H1 (cell line): Measurements from ENCODE around the gene SUPT4H1. TPM values are rescaled to one million over a fixed set of nuclear protein-coding genes. Genes with fewer than 3 reads are reported as not detected.

ENCODE experiments used
- CHD7 ChIP-seq: fragments of 300-600 bp; sonication (generic); IDR thresholded peaks from 2 replicates; pipeline ENCODE4 v1.7.1; 2012; ENCODE audit warnings: low read length, moderate library complexity, mild to moderate bottlenecking, inconsistent platforms; ENCODE audit not compliant: insufficient replicate concordance
- CREB1 ChIP-seq: IDR thresholded peaks from 2 replicates; pipeline ENCODE4 v1.6.1; 2012; ENCODE audit warnings: inconsistent platforms
- CTCF ChIP-seq, 3 experiments: IDR thresholded peaks; 1 replicate in 2 of 3; 2 replicates in 1 of 3; pipeline versions ENCODE4 v1.5.1 to v1.6.1; 2011; ENCODE audit warnings: low read length in 3 of 3, mild to moderate bottlenecking in 3 of 3, inconsistent platforms in 2 of 3, low read depth in 1 of 3, moderate library complexity in 1 of 3; ENCODE audit not compliant: insufficient read depth in 1 of 3; ENCODE audit errors: control extremely low read depth in 1 of 3
- POLR2AphosphoS5 ChIP-seq: IDR thresholded peaks from 2 replicates; pipeline ENCODE4 v1.6.1; 2011; ENCODE audit warnings: low read depth, low read length
- RXRA ChIP-seq: IDR thresholded peaks from 2 replicates; pipeline ENCODE4 v1.6.1; 2011; ENCODE audit warnings: low read depth, mild to moderate bottlenecking, low read length, moderate library complexity; ENCODE audit not compliant: insufficient read depth
- SAP30 ChIP-seq: fragments of 300-600 bp; sonication (generic); IDR thresholded peaks from 2 replicates; pipeline ENCODE4 v1.7.1; 2012; ENCODE audit warnings: low read length, moderate library complexity, mild to moderate bottlenecking, inconsistent platforms; ENCODE audit not compliant: insufficient read depth, insufficient replicate concordance
- TAF7 ChIP-seq: optimal IDR thresholded peaks from 2 replicates; pipeline ENCODE3; 2011; ENCODE audit warnings: low read depth, mild to moderate bottlenecking, inconsistent platforms, low read length, moderate library complexity, borderline replicate concordance
- polyA plus RNA-seq, 7 experiments: library from polyadenylated mRNA; depleted of rRNA in 3 of 7; stranded (reverse) in 5 of 7; unstranded in 2 of 7; fragments of >200 nt in 5 of 7; fragments of 200-250 nt in 2 of 7; gene quantifications; 1 replicate in 5 of 7; 2 replicates in 1 of 7; 4 replicates in 1 of 7; pipeline versions ENCODE4 v1.2.1 to v1.2.3, GENCODE V29; 2011 to 2013; ENCODE audit warnings: missing spikeins in 2 of 7, mixed read lengths in 2 of 7
- total RNA-seq: library from RNA; stranded (reverse); fragmentation: NEBNext Ultra II Directional; extraction: Animal tissue kit (Norgen Biotek cat#: 25700); gene quantifications from 2 replicates; pipeline ENCODE4 v1.2.1, GENCODE V29; 2021

The SUPT4H1 gene
- total and polyA plus RNA-seq, 2 of the 8 experiments (the other 6 are each of a cell fraction or from before 2014, with no cell fraction given), result 112 to 143 TPM

GRCh38 chr17:58322581-58323185, 29.3 kb downstream of the SUPT4H1 start (continued):
- TF ChIP-seq CHD7 (no peak), SAP30 (no peak), TAF7 (no peak), RXRA (no peak), POLR2AphosphoS5 (no peak), CTCF (IDR thresholded peaks at IDR 0.05; ENCODE audit: control extremely low read depth in 1 of 3, insufficient read depth in 1 of 3, low read depth in 1 of 3, low read length in 3 of 3) (no peak), CREB1 (no peak)
